MM.1S (cell line): Measurements from ENCODE around the gene NCOA1.
"Not testable (repeated sequence)": the region's sequence is repeated elsewhere in the genome, so short reads cannot be mapped to it uniquely, and the experiment has no call there.

Experiments
- DNase-seq: peaks from one replicate; pipeline ENCODE4 v3.0.0-alpha.2; 2015
- H2AFZ ChIP-seq: fragments of 300-600 bp; sonication (generic); 2 replicates; pipeline ENCODE4 v1.6.0; 2016; ENCODE audit warnings: antibody characterized with exemption, low read length
- H3F3A ChIP-seq: fragments of 300-600 bp; sonication (generic); 2 replicates; pipeline ENCODE4 v1.6.1; 2016; ENCODE audit warnings: mild to moderate bottlenecking, antibody characterized with exemption, low read length, moderate library complexity, mixed read lengths; ENCODE audit not compliant: insufficient read depth
- H3K27ac ChIP-seq: fragments of 300-600 bp; sonication (generic); 2 replicates; pipeline ENCODE4 v1.5.1; 2016; ENCODE audit warnings: mild to moderate bottlenecking, low read length
- H3K27me3 ChIP-seq: fragments of 300-600 bp; sonication (generic); replicated peaks from 2 replicates; pipeline ENCODE4 v1.6.0; 2016; ENCODE audit warnings: low read length; ENCODE audit not compliant: insufficient read depth
- H3K36me3 ChIP-seq: fragments of 300-600 bp; sonication (generic); replicated peaks from 2 replicates; pipeline ENCODE4 v1.6.1; 2016; ENCODE audit warnings: mild to moderate bottlenecking, low read length, mixed read lengths; ENCODE audit not compliant: insufficient read depth
- H3K4me1 ChIP-seq: fragments of 300-600 bp; sonication (generic); 2 replicates; pipeline ENCODE4 v1.6.1; 2016; ENCODE audit warnings: low read length, mixed read lengths
- H3K4me2 ChIP-seq: fragments of 300-600 bp; sonication (generic); 2 replicates; pipeline ENCODE4 v1.6.0; 2016; ENCODE audit warnings: low read depth, low read length
- H3K4me3 ChIP-seq: fragments of 300-600 bp; sonication (generic); 2 replicates; pipeline ENCODE4 v1.5.1; 2016; ENCODE audit warnings: low read length, mixed read lengths
- H3K79me2 ChIP-seq: fragments of 300-600 bp; sonication (generic); 2 replicates; pipeline ENCODE4 v1.6.1; 2016; ENCODE audit warnings: mixed run types, low read length, mixed read lengths
- H3K9ac ChIP-seq: fragments of 300-600 bp; sonication (generic); 2 replicates; pipeline ENCODE4 v1.6.1; 2016; ENCODE audit warnings: low read length, mixed read lengths
- H3K9me2 ChIP-seq: fragments of 300-600 bp; sonication (generic); replicated peaks from 2 replicates; pipeline ENCODE4 v1.6.1; 2016; ENCODE audit warnings: mild to moderate bottlenecking, low read length, mixed read lengths; ENCODE audit not compliant: insufficient read depth
- H3K9me3 ChIP-seq: fragments of 300-600 bp; sonication (generic); replicated peaks from 2 replicates; pipeline ENCODE4 v1.6.1; 2016; ENCODE audit warnings: mild to moderate bottlenecking, low read length, mixed read lengths; ENCODE audit not compliant: insufficient read depth
- H4K20me1 ChIP-seq: fragments of 300-600 bp; sonication (generic); 2 replicates; pipeline ENCODE4 v1.6.1; 2016; ENCODE audit warnings: mild to moderate bottlenecking, low read length, moderate library complexity, mixed read lengths; ENCODE audit not compliant: insufficient read depth
- EZH2 ChIP-seq: fragments of 300-600 bp; sonication (generic); optimal IDR thresholded peaks from 2 replicates; pipeline ENCODE3; 2017; ENCODE audit warnings: low read depth, mild to moderate bottlenecking, antibody characterized with exemption, low read length, mixed read lengths
- EZH2phosphoT487 ChIP-seq: fragments of 300-600 bp; sonication (generic); IDR thresholded peaks from 2 replicates; pipeline ENCODE4 v1.6.1; 2018; ENCODE audit warnings: antibody characterized with exemption, low read length
- TF ChIP-seq, protein P1 (sequence below): fragments of 300-600 bp; sonication (generic); IDR thresholded peaks from 2 replicates; pipeline ENCODE4 v1.5.1; 2016; ENCODE audit warnings: antibody characterized with exemption, low read length, mixed read lengths

NCOA1 gene

DNA sequence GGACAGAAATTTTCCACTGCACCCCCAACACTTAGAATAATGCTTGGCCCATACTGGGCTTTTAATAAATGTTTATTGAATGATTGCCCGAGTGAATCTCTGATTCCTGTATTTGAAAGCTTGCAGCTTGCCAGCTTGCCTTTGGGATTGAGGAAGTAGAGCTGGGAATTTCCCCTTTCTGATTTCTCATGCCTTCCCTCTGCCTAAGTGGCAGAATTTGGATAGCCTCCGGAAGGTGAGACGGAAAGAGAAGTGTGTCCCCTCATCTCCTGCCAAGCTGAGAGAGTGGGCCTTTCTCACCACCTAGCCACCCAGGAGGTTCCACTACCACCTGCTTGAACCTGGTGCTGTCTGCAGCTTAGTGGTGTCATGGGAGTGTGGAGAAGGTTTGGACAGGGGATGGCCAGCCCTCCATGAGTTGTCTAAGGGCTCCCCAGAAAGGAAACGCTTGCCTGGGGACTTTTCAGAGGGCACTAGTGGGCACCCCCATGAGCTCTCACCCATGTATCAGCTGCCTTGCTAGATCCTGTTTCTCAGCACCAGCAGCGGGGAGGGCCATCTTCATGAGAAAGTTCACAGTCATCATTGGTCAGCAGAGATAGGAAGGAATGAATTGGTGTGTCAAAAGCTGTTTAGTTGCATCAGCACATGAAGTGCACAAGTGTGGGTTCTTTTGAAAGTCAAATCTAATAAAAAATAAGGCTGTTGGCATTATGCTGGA lies 8.6 kb upstream of the NCOA1 start:
- Histone ChIP-seq H3K9me3 (no peaks in the 10 kb centered on the region), H3K4me3 (no peak overlapping the region), H2AFZ (no peak overlapping the region)

DNA sequence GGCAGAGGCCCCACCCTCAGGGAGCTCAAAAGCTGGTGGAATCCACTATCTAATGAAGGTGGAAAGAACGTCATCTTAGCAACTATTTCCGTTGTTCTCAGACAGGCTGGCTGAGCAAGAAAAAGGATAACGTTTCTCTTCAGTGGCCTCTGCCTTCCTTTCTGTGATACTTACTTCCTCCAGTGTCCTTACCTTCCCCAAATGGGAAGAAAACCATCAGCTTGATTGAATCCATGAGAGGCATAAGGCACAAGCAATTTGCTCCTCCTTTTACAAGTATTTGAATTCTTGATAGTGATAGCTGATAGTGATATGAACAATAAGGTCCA lies 8.1 kb upstream of the NCOA1 start:
- Histone ChIP-seq H3K27ac (no peak overlapping the region), H3K9ac (no peak overlapping the region), H3K27me3 (no peaks in the 10 kb centered on the region), H3K9me2 (no peaks in the 10 kb centered on the region), H3K4me3 (no peak overlapping the region), H2AFZ (no peak overlapping the region), H3K9me3 (no peaks in the 10 kb centered on the region), H3F3A (no peaks in the 10 kb centered on the region), H3K36me3 (no peaks in the 10 kb centered on the region), H3K4me2 (no peak overlapping the region), H3K4me1 (no peaks in the 10 kb centered on the region), H4K20me1 (no peaks in the 10 kb centered on the region), H3K79me2 (no peaks in the 10 kb centered on the region)
- TF ChIP-seq EZH2 (no peak), EZH2phosphoT487 (no peak)
- TF ChIP-seq, protein P1, sequence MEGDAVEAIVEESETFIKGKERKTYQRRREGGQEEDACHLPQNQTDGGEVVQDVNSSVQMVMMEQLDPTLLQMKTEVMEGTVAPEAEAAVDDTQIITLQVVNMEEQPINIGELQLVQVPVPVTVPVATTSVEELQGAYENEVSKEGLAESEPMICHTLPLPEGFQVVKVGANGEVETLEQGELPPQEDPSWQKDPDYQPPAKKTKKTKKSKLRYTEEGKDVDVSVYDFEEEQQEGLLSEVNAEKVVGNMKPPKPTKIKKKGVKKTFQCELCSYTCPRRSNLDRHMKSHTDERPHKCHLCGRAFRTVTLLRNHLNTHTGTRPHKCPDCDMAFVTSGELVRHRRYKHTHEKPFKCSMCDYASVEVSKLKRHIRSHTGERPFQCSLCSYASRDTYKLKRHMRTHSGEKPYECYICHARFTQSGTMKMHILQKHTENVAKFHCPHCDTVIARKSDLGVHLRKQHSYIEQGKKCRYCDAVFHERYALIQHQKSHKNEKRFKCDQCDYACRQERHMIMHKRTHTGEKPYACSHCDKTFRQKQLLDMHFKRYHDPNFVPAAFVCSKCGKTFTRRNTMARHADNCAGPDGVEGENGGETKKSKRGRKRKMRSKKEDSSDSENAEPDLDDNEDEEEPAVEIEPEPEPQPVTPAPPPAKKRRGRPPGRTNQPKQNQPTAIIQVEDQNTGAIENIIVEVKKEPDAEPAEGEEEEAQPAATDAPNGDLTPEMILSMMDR = no peak
- DNase-seq = no peak

More for the DNA sequence above, 8.6 kb upstream of the NCOA1 start:
- no peak overlapping the region for H3K4me2 ChIP-seq
- no peak for TF ChIP-seq EZH2
- TF ChIP-seq EZH2phosphoT487 = no peak
- TF ChIP-seq, protein P1 = no peak
- no peaks in the 10 kb centered on the region for H3K9me2 ChIP-seq
- H3K79me2 ChIP-seq = no peaks in the 10 kb centered on the region
- H3F3A ChIP-seq = no peaks in the 10 kb centered on the region
- H3K27me3 ChIP-seq = no peaks in the 10 kb centered on the region
- DNase-seq = no peak
- H3K36me3 ChIP-seq = no peaks in the 10 kb centered on the region
- no peak overlapping the region for H3K9ac ChIP-seq
- H3K27ac ChIP-seq = no peak overlapping the region
- H3K4me1 ChIP-seq = no peaks in the 10 kb centered on the region
- no peaks in the 10 kb centered on the region for H4K20me1 ChIP-seq

DNA sequence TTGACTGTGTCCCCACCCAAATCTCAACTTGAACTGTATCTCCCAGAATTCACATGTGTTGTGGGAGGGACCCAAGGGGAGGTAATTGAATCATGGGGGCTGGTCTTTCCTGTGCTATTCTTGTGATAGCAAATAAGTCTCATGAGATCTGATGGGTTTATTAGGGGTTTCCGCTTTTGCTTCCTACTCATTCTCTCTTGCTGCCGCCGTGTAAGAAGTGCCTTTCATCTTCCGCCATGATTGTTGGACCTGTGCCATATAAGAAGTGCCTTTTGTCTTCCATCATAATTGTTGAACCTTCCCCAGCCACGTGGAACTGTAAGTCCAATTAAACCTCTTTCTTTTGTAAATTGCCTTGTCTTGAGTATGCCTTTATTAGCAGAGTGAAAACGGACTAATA lies 6.4 kb upstream of the NCOA1 start:
- not testable (repeated sequence) for H3K4me2 ChIP-seq, H2AFZ ChIP-seq, H3K9ac ChIP-seq, H4K20me1 ChIP-seq, H3K36me3 ChIP-seq, H3K9me3 ChIP-seq, DNase-seq, H3K9me2 ChIP-seq, H3K4me3 ChIP-seq, H3K79me2 ChIP-seq, H3F3A ChIP-seq, H3K27me3 ChIP-seq, H3K27ac ChIP-seq, H3K4me1 ChIP-seq

DNA sequence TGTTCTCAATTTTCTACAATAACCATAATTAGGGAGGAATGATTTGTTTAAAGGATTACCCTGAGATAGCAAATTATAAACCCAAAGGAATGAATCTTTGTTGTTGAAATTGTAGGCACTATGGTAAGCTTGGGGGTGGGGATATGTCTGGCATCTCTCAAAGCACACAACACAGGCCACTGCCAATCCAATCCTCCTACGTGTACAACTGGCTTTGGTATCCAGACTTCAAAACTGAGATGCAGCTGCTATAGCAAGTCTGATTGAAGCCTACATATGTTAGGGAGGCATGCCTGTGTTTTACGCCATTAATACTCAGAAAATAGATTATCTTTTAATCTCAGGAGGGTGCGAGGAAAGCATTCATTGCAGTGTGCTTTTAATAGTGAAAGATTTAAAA lies 5.9 kb upstream of the NCOA1 start:
- Histone ChIP-seq H3K4me3 (no peak overlapping the region), H3K4me2 (no peak overlapping the region), H3K4me1 (peaks cover 9% of the 10 kb centered on the region; the same call in 1 of the 2 replicates), H3K9me3 (no peaks in the 10 kb centered on the region), H2AFZ (no peak overlapping the region), H3K27ac (no peak overlapping the region), H3K9ac (no peak overlapping the region), H3K79me2 (no peaks in the 10 kb centered on the region), H3K9me2 (no peaks in the 10 kb centered on the region), H4K20me1 (no peaks in the 10 kb centered on the region), H3K36me3 (no peaks in the 10 kb centered on the region), H3K27me3 (no peaks in the 10 kb centered on the region), H3F3A (peaks cover 2% of the 10 kb centered on the region; the same call in 1 of the 2 replicates)
- TF ChIP-seq, protein P1 = no peak
- TF ChIP-seq EZH2 (no peak), EZH2phosphoT487 (no peak)
- DNase-seq = no peak
